Natural killer cell treated with Interleukin-12 subunit alpha and Interleukin-12 subunit beta and Interleukin-15 and Interleukin-18, amount 100 ng/mL, for 72 hours (primary cell): ENCODE results near the gene KLF8. TPM values are rescaled to one million over a fixed set of nuclear protein-coding genes. Genes with fewer than 3 reads are reported as not detected.
"Not testable (repeated sequence)": the region's sequence is repeated elsewhere in the genome, so short reads cannot be mapped to it uniquely, and the experiment has no call there.

Source experiments
- ATAC-seq, 2 donors: fragments of 150-1000 bp; cut with Tn5 transposase in 1 of 2; sonication (Bioruptor Pico), chemical (Tn5 transposase) in 1 of 2; 2 replicates each; pipeline ENCODE4 v1.10.0; 2021
- DNase-seq: peaks from one replicate; pipeline ENCODE4 v3.0.0; 2022; ENCODE audit warnings: low spot score
- H3K27ac Mint-ChIP-seq, 2 donors: 1 replicate in 1 of 2; 2 replicates in 1 of 2; pipeline ENCODE4 v1.8.0; 2022; ENCODE audit warnings: mixed read lengths in 2 of 2, mild to moderate bottlenecking in 1 of 2, moderate library complexity in 1 of 2
- H3K27me3 Mint-ChIP-seq, 2 donors: 1 replicate in 1 of 2; 2 replicates in 1 of 2; pipeline ENCODE4 v1.8.0; 2022; ENCODE audit warnings: mixed read lengths in 2 of 2
- H3K36me3 Mint-ChIP-seq: one replicate; pipeline ENCODE4 v1.8.0; 2022; ENCODE audit warnings: mixed read lengths
- H3K4me1 Mint-ChIP-seq, 2 donors: 1 replicate in 1 of 2; 2 replicates in 1 of 2; pipeline ENCODE4 v1.8.0; 2022; ENCODE audit warnings: low read depth in 2 of 2, mixed read lengths in 2 of 2, mild to moderate bottlenecking in 1 of 2
- H3K4me3 Mint-ChIP-seq: one replicate; pipeline ENCODE4 v1.8.0; 2022; ENCODE audit warnings: mixed read lengths
- H3K9me3 Mint-ChIP-seq: 2 replicates; pipeline ENCODE4 v1.8.0; 2022; ENCODE audit warnings: mixed read lengths
- total RNA-seq, 2 donors: library from RNA; stranded (reverse); gene quantifications; one replicate each; pipeline ENCODE4 v1.2.3, GENCODE V29; 2022

Gene KLF8
- total RNA-seq, result 1 to 10 TPM; 1.4 to 3.0 TPM

GRCh38 chrX:56232221-56233082, at the start of gene KLF8:
Gene KLF8 (plus strand): TSS chrX:56232356. CDS start chrX:56233335, 979 bp downstream.
- peaks cover 5 to 7% of the 10 kb centered on the region in 2 donors for H3K4me1 Mint-ChIP-seq
- H3K4me3 Mint-ChIP-seq, result peak within 1 kb of the TSS; percentile 84
- H3K27me3 Mint-ChIP-seq, result peaks cover 0 to 18% of the 10 kb centered on the region in 2 donors
- H3K27ac Mint-ChIP-seq, result peak within 1 kb of the TSS in 1 of 2 donors; percentile 78
- no peaks in the 10 kb centered on the region for H3K36me3 Mint-ChIP-seq
- DNase-seq, result no peak
- peak; percentile 66 to 82 for ATAC-seq
- H3K9me3 Mint-ChIP-seq, result no peaks in the 10 kb centered on the region

- H3K9me3 Mint-ChIP-seq, H3K4me3 Mint-ChIP-seq, H3K27ac Mint-ChIP-seq, DNase-seq, H3K4me1 Mint-ChIP-seq, ATAC-seq, H3K27me3 Mint-ChIP-seq, H3K36me3 Mint-ChIP-seq: not testable (repeated sequence)
These were observed 25.2 kb upstream of the KLF8 start for GRCh38 chrX:56206945-56207344.

- Mint-ChIP-seq H3K9me3 (no peaks in the 10 kb centered on the region), H3K36me3 (no peaks in the 10 kb centered on the region), H3K27me3 (peaks cover 0 to 11% of the 10 kb centered on the region in 2 donors), H3K4me1 (no peaks in the 10 kb centered on the region), H3K4me3 (no peak overlapping the region), H3K27ac (no peak overlapping the region)
- no peak for ATAC-seq
- DNase-seq, result no peak
These were observed 20.5 kb upstream of the KLF8 start for GRCh38 chrX:56211701-56212100.

- H3K27ac Mint-ChIP-seq, result no peak overlapping the region
- no peaks in the 10 kb centered on the region for H3K9me3 Mint-ChIP-seq
- H3K27me3 Mint-ChIP-seq, result peaks cover 0 to 14% of the 10 kb centered on the region in 2 donors
- H3K4me3 Mint-ChIP-seq, result no peak overlapping the region
- H3K4me1 Mint-ChIP-seq, result no peaks in the 10 kb centered on the region
- H3K36me3 Mint-ChIP-seq, result no peaks in the 10 kb centered on the region
- DNase-seq (no peak), ATAC-seq (no peak)
These were observed 15.8 kb upstream of the KLF8 start for GRCh38 chrX:56216332-56216731.

GRCh38 chrX:56219700-56220099, 12.5 kb upstream of the KLF8 start:
- no peaks in the 10 kb centered on the region for H3K4me1 Mint-ChIP-seq
- peaks cover 0 to 8% of the 10 kb centered on the region in 2 donors for H3K27me3 Mint-ChIP-seq
- no peaks in the 10 kb centered on the region for H3K36me3 Mint-ChIP-seq
- no peak overlapping the region for H3K4me3 Mint-ChIP-seq
- no peak for DNase-seq
- H3K27ac Mint-ChIP-seq, result no peak overlapping the region
- ATAC-seq, result no peak
- H3K9me3 Mint-ChIP-seq, result no peaks in the 10 kb centered on the region

DNA sequence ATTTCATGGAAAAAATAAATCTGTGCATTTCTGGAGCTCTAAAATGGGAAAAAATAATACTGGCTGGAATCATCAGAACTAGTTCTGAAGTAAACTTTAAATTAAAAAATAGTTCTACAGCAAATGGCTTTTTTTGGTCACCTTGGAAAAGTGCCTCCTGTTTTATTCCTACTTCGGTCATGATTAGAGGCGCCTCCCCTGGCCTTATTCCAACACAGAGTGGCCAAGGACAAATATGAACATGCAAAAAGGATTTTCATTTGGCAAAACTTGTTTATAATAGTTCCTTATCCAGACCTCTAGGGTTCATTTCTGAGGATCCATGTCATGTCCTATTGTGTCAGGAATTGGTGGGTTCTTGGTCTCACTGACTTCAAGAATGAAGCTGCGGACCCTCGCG, 11.1 kb upstream of the KLF8 start:
- Mint-ChIP-seq H3K27ac (no peak overlapping the region), H3K9me3 (no peaks in the 10 kb centered on the region), H3K4me3 (no peak overlapping the region), H3K4me1 (no peaks in the 10 kb centered on the region), H3K27me3 (peaks cover 0 to 8% of the 10 kb centered on the region in 2 donors), H3K36me3 (no peaks in the 10 kb centered on the region)
- ATAC-seq, result no peak
- no peak for DNase-seq

- H3K4me3 Mint-ChIP-seq, result no peak overlapping the region
These were observed 9.6 kb upstream of the KLF8 start for GRCh38 chrX:56222473-56223000.

DNA sequence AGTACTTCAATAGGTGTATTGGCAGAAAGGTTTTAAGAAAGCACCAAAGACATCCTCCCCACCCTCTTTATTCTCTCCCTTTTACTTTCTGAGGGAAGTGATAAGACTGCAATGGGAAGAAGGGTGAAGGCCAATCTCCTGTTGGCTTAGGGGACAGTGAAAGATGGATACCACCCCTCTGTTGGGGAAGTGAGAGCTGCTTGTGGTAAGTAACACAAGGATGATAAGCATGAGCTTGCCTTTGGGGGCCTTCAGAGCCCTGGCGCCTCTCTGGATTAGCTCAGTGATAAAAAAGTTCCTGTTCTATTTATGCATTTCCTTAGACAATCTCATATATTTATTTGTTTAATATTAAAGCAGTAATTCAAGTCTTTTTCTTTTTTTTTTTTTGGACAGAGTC, 5.2 kb upstream of the KLF8 start:
- no peaks in the 10 kb centered on the region for H3K9me3 Mint-ChIP-seq
- no peaks in the 10 kb centered on the region for H3K4me1 Mint-ChIP-seq
- H3K27ac Mint-ChIP-seq, result no peak overlapping the region
- H3K27me3 Mint-ChIP-seq, result peaks cover 0 to 18% of the 10 kb centered on the region in 2 donors
- no peak for DNase-seq
- no peaks in the 10 kb centered on the region for H3K36me3 Mint-ChIP-seq
- no peak overlapping the region for H3K4me3 Mint-ChIP-seq
- no peak for ATAC-seq

More at GRCh38 chrX:56222473-56223000, 9.6 kb upstream of the KLF8 start:
- no peaks in the 10 kb centered on the region for H3K4me1 Mint-ChIP-seq
- H3K27me3 Mint-ChIP-seq, result peaks cover 0 to 2% of the 10 kb centered on the region in 2 donors
- ATAC-seq, result no peak
- no peak for DNase-seq
- H3K9me3 Mint-ChIP-seq, result no peaks in the 10 kb centered on the region
- no peak overlapping the region for H3K27ac Mint-ChIP-seq
- no peaks in the 10 kb centered on the region for H3K36me3 Mint-ChIP-seq

GRCh38 chrX:56228914-56229313, 3.2 kb upstream of the KLF8 start:
- H3K27me3 Mint-ChIP-seq, result peaks cover 0 to 18% of the 10 kb centered on the region in 2 donors
- no peaks in the 10 kb centered on the region for H3K9me3 Mint-ChIP-seq
- ATAC-seq, result no peak
- no peaks in the 10 kb centered on the region for H3K36me3 Mint-ChIP-seq
- H3K4me3 Mint-ChIP-seq, result no peak overlapping the region
- no peak overlapping the region for H3K27ac Mint-ChIP-seq
- H3K4me1 Mint-ChIP-seq, result peaks cover 0 to 5% of the 10 kb centered on the region in 2 donors
- no peak for DNase-seq

DNA sequence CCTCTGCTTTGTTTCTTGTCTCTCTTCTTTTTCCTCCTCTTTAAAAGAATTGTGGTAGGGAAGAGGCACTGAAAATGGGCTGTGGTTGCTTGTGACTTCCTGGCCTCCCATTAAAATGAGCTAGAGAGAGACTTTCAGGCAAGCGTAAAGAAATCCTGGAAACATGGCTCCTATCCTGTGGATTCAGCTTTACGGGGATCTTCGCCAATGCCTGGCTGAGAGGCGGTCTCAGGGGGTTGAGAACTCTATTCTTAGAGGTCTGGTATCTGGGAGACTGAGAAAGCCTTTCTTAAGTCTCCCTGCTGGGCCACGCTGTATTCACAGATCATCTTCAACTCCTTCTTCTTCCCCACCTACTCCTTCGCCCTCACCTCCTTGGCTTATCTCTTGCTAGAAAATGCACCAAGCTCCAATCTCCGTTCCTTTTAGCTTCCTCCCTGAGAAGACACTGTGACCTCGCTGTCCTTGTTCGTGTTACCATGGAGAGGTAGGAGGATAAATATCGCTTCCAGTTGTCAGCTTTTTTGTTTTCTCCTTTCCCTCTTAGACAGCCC, 542 bp upstream of the KLF8 start:
- Mint-ChIP-seq H3K27me3 (peaks cover 0 to 17% of the 10 kb centered on the region in 2 donors), H3K27ac (no peak overlapping the region), H3K36me3 (no peaks in the 10 kb centered on the region), H3K4me3 (no peak overlapping the region), H3K9me3 (no peaks in the 10 kb centered on the region), H3K4me1 (peaks cover 5 to 7% of the 10 kb centered on the region in 2 donors)
- ATAC-seq (no peak), DNase-seq (no peak)

- peaks cover 0 to 18% of the 10 kb centered on the region in 2 donors for H3K27me3 Mint-ChIP-seq
- peak overlapping the region in 1 of 2 donors; percentile 78 for H3K27ac Mint-ChIP-seq
- no peaks in the 10 kb centered on the region for H3K36me3 Mint-ChIP-seq
- ATAC-seq (peak in 1 of 2 donors; percentile 61), DNase-seq (no peak)
- peak overlapping the region; percentile 84 for H3K4me3 Mint-ChIP-seq
- H3K4me1 Mint-ChIP-seq, result peaks cover 5 to 7% of the 10 kb centered on the region in 2 donors
- no peaks in the 10 kb centered on the region for H3K9me3 Mint-ChIP-seq
These were observed 944 bp downstream of the KLF8 start for GRCh38 chrX:56233100-56233499.

- Mint-ChIP-seq H3K9me3 (no peaks in the 10 kb centered on the region), H3K27me3 (peaks cover 0 to 18% of the 10 kb centered on the region in 2 donors), H3K4me3 (peak overlapping the region; percentile 84), H3K4me1 (peaks cover 5 to 7% of the 10 kb centered on the region in 2 donors), H3K27ac (no peak overlapping the region), H3K36me3 (no peaks in the 10 kb centered on the region)
- DNase-seq (no peak), ATAC-seq (peak in 1 of 2 donors; percentile 59)
These were observed 1.5 kb downstream of the KLF8 start for GRCh38 chrX:56233682-56234081.

DNA sequence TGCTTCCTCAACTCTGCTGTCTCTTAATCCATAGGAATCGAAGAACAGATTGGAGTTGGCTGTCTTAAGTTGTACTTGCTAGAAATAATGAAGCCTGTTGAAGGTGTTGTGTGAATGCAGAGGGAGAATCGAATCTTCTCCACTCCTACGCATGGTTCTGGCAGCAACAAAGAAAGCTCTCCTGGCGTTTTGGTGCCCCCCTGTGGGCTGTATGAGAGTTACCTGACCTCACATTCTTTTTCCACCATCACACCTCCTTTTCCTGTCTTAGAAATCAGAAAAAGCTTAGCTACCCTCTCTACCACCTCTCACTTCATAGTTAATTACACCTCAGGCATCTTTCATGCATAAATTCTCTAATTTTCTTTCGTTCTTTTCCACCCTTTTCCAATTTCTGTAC, 16.3 kb downstream of the KLF8 start:
- no peak for DNase-seq
- H3K4me1 Mint-ChIP-seq, result peaks cover 0 to 10% of the 10 kb centered on the region in 2 donors
- H3K4me3 Mint-ChIP-seq, result no peak overlapping the region
- H3K36me3 Mint-ChIP-seq, result no peaks in the 10 kb centered on the region
- peak in 1 of 2 donors; percentile 65 for ATAC-seq
- H3K27me3 Mint-ChIP-seq, result peaks cover 0 to 7% of the 10 kb centered on the region in 2 donors
- no peaks in the 10 kb centered on the region for H3K9me3 Mint-ChIP-seq
- H3K27ac Mint-ChIP-seq, result peak overlapping the region in 1 of 2 donors; percentile 31
